Measurements from ENCODE around the gene DLL1.
"Not testable (repeated sequence)": the region's sequence is repeated elsewhere in the genome, so short reads cannot be mapped to it uniquely, and the experiment has no call there.

Gene DLL1

GRCh38 chr6:170290296-170291128, at the start of gene DLL1:
Gene DLL1 (minus strand): TSS chr6:170291078. CDS start chr6:170290139, 939 bp downstream.
- no peak within 1 kb of the TSS for H3K27ac ChIP-seq (ENCODE audit: low read depth, low read length, poor library complexity, severe bottlenecking)
- no peak within 1 kb of the TSS for H2AFZ ChIP-seq (ENCODE audit: low read length)
- TF ChIP-seq EZH2 (IDR thresholded peaks at IDR 0.05; ENCODE audit: borderline replicate concordance, low read length) (no peak), CTCF (IDR thresholded peaks at IDR 0.05; ENCODE audit: low read length) (no peak)
- peak within 1 kb of the TSS; percentile 58 for H3K4me3 ChIP-seq (ENCODE audit: low read depth, low read length, poor library complexity, severe bottlenecking)
- H3K36me3 ChIP-seq (ENCODE audit: insufficient read depth, low read length) = no peaks in the 10 kb centered on the region
- H3K4me2 ChIP-seq (ENCODE audit: low read length) = peak within 1 kb of the TSS; percentile 67
- H3K4me1 ChIP-seq (ENCODE audit: insufficient read depth, low read length, severe bottlenecking) = peaks cover 35% of the 10 kb centered on the region
- H4K20me1 ChIP-seq (ENCODE audit: insufficient read depth, low read length) = no peaks in the 10 kb centered on the region
- H3K9me2 ChIP-seq (ENCODE audit: low read depth, low read length) = no peaks in the 10 kb centered on the region
- H3K9ac ChIP-seq (ENCODE audit: low read length) = peak within 1 kb of the TSS; percentile 20; the same call in 1 of the 2 replicates
- peaks cover 10% of the 10 kb centered on the region for H3K27me3 ChIP-seq (ENCODE audit: insufficient read depth, low read length)
- no peaks in the 10 kb centered on the region for H3K9me3 ChIP-seq (ENCODE audit: low read length)
- H3K79me2 ChIP-seq (ENCODE audit: insufficient read depth, low read length) = no peaks in the 10 kb centered on the region
- H3F3A ChIP-seq (ENCODE audit: insufficient read depth, low read length) = 0 out of 2 replicates have a peak, but pooled peaks cover 6% of the 10 kb centered on the region

GRCh38 chr6:170335199-170335598, 44.3 kb upstream of the DLL1 start:
- not testable (repeated sequence) for H3K9me3 ChIP-seq (ENCODE audit: low read length); H3K4me2 ChIP-seq (ENCODE audit: low read length); H3K27ac ChIP-seq (ENCODE audit: low read depth, low read length, poor library complexity, severe bottlenecking); H3F3A ChIP-seq (ENCODE audit: insufficient read depth, low read length); H3K4me3 ChIP-seq (ENCODE audit: low read depth, low read length, poor library complexity, severe bottlenecking); H3K4me1 ChIP-seq (ENCODE audit: insufficient read depth, low read length, severe bottlenecking); H3K79me2 ChIP-seq (ENCODE audit: insufficient read depth, low read length); H2AFZ ChIP-seq (ENCODE audit: low read length); H4K20me1 ChIP-seq (ENCODE audit: insufficient read depth, low read length); H3K9ac ChIP-seq (ENCODE audit: low read length); H3K27me3 ChIP-seq (ENCODE audit: insufficient read depth, low read length); H3K9me2 ChIP-seq (ENCODE audit: low read depth, low read length)
- H3K36me3 ChIP-seq (ENCODE audit: insufficient read depth, low read length) = peaks cover 42% of the 10 kb centered on the region

- TF ChIP-seq CTCF (IDR thresholded peaks at IDR 0.05; ENCODE audit: low read length) = no peak
- no peak for TF ChIP-seq EZH2 (IDR thresholded peaks at IDR 0.05; ENCODE audit: borderline replicate concordance, low read length)
- no peak overlapping the region for H3K4me3 ChIP-seq (ENCODE audit: low read depth, low read length, poor library complexity, severe bottlenecking)
Observed at GRCh38 chr6:170329321-170329720, 38.4 kb upstream of the DLL1 start.

More at GRCh38 chr6:170329321-170329720, 38.4 kb upstream of the DLL1 start:
- no peaks in the 10 kb centered on the region for H3F3A ChIP-seq (ENCODE audit: insufficient read depth, low read length)
- H3K27me3 ChIP-seq (ENCODE audit: insufficient read depth, low read length) = no peaks in the 10 kb centered on the region
- peaks cover 74% of the 10 kb centered on the region for H3K36me3 ChIP-seq (ENCODE audit: insufficient read depth, low read length)
- H3K9ac ChIP-seq (ENCODE audit: low read length) = no peak overlapping the region
- H3K27ac ChIP-seq (ENCODE audit: low read depth, low read length, poor library complexity, severe bottlenecking) = no peak overlapping the region
- no peaks in the 10 kb centered on the region for H3K79me2 ChIP-seq (ENCODE audit: insufficient read depth, low read length)
- H3K9me2 ChIP-seq (ENCODE audit: low read depth, low read length) = no peaks in the 10 kb centered on the region
- H2AFZ ChIP-seq (ENCODE audit: low read length) = no peak overlapping the region
- H3K4me2 ChIP-seq (ENCODE audit: low read length) = no peak overlapping the region
- no peaks in the 10 kb centered on the region for H3K4me1 ChIP-seq (ENCODE audit: insufficient read depth, low read length, severe bottlenecking)
- H3K9me3 ChIP-seq (ENCODE audit: low read length) = no peaks in the 10 kb centered on the region
- no peaks in the 10 kb centered on the region for H4K20me1 ChIP-seq (ENCODE audit: insufficient read depth, low read length)
